Trophoblast cell (in vitro differentiated cells and primary cell): ENCODE data around the gene EPX.

Source experiments
- DNase-seq, 2 donors: peaks; one replicate each; pipeline ENCODE4 v3.0.0-alpha.2; 2016
- H2AFZ ChIP-seq: 2 replicates; pipeline ENCODE4 v1.6.1; 2013; ENCODE audit warnings: low read length, moderate library complexity, mild to moderate bottlenecking; ENCODE audit not compliant: insufficient read depth, poor library complexity
- H2AK5ac ChIP-seq: 2 replicates; pipeline ENCODE4 v1.6.1; 2013; ENCODE audit warnings: mild to moderate bottlenecking, low read length
- H2BK120ac ChIP-seq: 2 replicates; pipeline ENCODE4 v1.6.1; 2013; ENCODE audit warnings: low read length, mild to moderate bottlenecking, moderate library complexity; ENCODE audit not compliant: insufficient read depth, poor library complexity
- H2BK12ac ChIP-seq: 2 replicates; pipeline ENCODE4 v1.6.1; 2013; ENCODE audit warnings: mild to moderate bottlenecking, low read length, moderate library complexity
- H2BK5ac ChIP-seq: 2 replicates; pipeline ENCODE4 v1.6.1; 2013; ENCODE audit warnings: low read length, low read depth, moderate library complexity, mild to moderate bottlenecking; ENCODE audit not compliant: poor library complexity
- H3K14ac ChIP-seq: 2 replicates; pipeline ENCODE4 v1.6.1; 2013; ENCODE audit warnings: mild to moderate bottlenecking, low read length
- H3K18ac ChIP-seq: 2 replicates; pipeline ENCODE4 v1.6.1; 2013; ENCODE audit warnings: mild to moderate bottlenecking, low read length
- H3K23ac ChIP-seq: 2 replicates; pipeline ENCODE4 v1.6.1; 2013; ENCODE audit warnings: low read length
- H3K27ac ChIP-seq: 2 replicates; pipeline ENCODE4 v1.5.1; 2013; ENCODE audit warnings: low read depth, mild to moderate bottlenecking, inconsistent platforms, low read length, moderate library complexity
- H3K27me3 ChIP-seq: 2 replicates; pipeline ENCODE4 v1.6.1; 2013; ENCODE audit warnings: inconsistent platforms, mild to moderate bottlenecking, low read length, moderate library complexity; ENCODE audit not compliant: insufficient read depth
- H3K36me3 ChIP-seq, 2 experiments: 1 replicate in 1 of 2; 2 replicates in 1 of 2; pipeline ENCODE4 v1.6.1; 2013; ENCODE audit warnings: low read length in 2 of 2, mild to moderate bottlenecking in 2 of 2, moderate library complexity in 1 of 2; ENCODE audit not compliant: insufficient read depth in 2 of 2, control insufficient read depth in 1 of 2
- H3K4ac ChIP-seq: 2 replicates; pipeline ENCODE4 v1.6.1; 2013; ENCODE audit warnings: low read depth, mild to moderate bottlenecking, low read length, moderate library complexity
- H3K4me1 ChIP-seq, 2 experiments: 1 replicate in 1 of 2; 2 replicates in 1 of 2; pipeline ENCODE4 v1.6.1; 2013; ENCODE audit warnings: low read length in 2 of 2, mild to moderate bottlenecking in 2 of 2, moderate library complexity in 1 of 2; ENCODE audit not compliant: insufficient read depth in 2 of 2, control insufficient read depth in 1 of 2
- H3K4me2 ChIP-seq: 2 replicates; pipeline ENCODE4 v1.6.1; 2013; ENCODE audit warnings: inconsistent platforms, mild to moderate bottlenecking, low read length, moderate library complexity
- H3K4me3 ChIP-seq: 2 replicates; pipeline ENCODE4 v1.5.1; 2013; ENCODE audit warnings: mild to moderate bottlenecking, low read depth, low read length, inconsistent platforms
- H3K79me1 ChIP-seq: one replicate; pipeline ENCODE4 v1.6.1; 2013; ENCODE audit warnings: low read length
- H3K79me2 ChIP-seq: 2 replicates; pipeline ENCODE4 v1.6.1; 2013; ENCODE audit warnings: low read length, mild to moderate bottlenecking; ENCODE audit not compliant: control insufficient read depth, insufficient read depth, poor library complexity
- H3K9ac ChIP-seq: 2 replicates; pipeline ENCODE4 v1.6.1; 2013; ENCODE audit warnings: mild to moderate bottlenecking, low read length
- H3K9me3 ChIP-seq: 2 replicates; pipeline ENCODE4 v1.6.1; 2013; ENCODE audit warnings: low read depth, mild to moderate bottlenecking, control low read depth, inconsistent platforms, low read length; ENCODE audit not compliant: insufficient read depth
- H4K12ac ChIP-seq: 2 replicates; pipeline ENCODE4 v1.6.1; 2013; ENCODE audit warnings: low read depth, mild to moderate bottlenecking, low read length, moderate library complexity
- H4K8ac ChIP-seq: 2 replicates; pipeline ENCODE4 v1.6.1; 2013; ENCODE audit warnings: low read depth, mild to moderate bottlenecking, low read length, moderate library complexity
- H4K91ac ChIP-seq: one replicate; pipeline ENCODE4 v1.6.1; 2013; ENCODE audit warnings: low read depth, mild to moderate bottlenecking, low read length, moderate library complexity
- WGBS: extraction: QIAGEN DNeasy Blood & Tissue Kit; methylation state at CpG from one replicate; pipeline ENCODE4 v1.1.7; 2013; ENCODE audit warnings: missing lambda C conversion rate; ENCODE audit not compliant: insufficient read length, insufficient coverage; ENCODE audit errors: extremely low coverage; 5-methylcytosine and 5-hydroxymethylcytosine counted together

Gene EPX

DNA sequence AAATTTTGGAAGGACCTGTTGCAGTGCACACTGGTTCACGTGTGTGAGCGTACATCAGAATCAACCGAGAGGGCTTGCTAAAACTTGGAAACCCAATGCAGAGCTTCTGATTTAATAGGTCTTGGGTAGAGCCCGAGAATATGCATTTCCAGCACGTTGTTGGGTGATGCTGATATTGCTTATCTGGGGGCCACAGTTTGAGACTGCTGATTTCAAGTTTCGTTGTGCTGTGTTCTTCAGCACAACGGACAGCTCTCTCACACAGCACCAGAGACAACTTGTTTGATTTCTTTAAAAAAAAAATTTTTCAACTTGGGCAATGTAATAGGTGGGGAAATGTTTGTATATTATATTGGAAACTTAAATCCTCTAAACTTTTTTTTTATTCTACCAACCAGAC is 16.3 kb upstream of the EPX start:
- Histone ChIP-seq H3K27ac (no peak overlapping the region), H3K4me2 (no peak overlapping the region), H3K4me3 (no peak overlapping the region), H2BK120ac (no peak overlapping the region), H4K8ac (no peak overlapping the region), H3K4ac (no peak overlapping the region), H3K4me1 (no peaks in the 10 kb centered on the region), H4K12ac (no peak overlapping the region), H3K23ac (no peak overlapping the region), H4K91ac (no peak overlapping the region), H3K27me3 (no peaks in the 10 kb centered on the region), H3K18ac (no peak overlapping the region), H3K79me1 (no peaks in the 10 kb centered on the region), H3K14ac (no peak overlapping the region), H2AK5ac (no peak overlapping the region), H3K9ac (no peak overlapping the region), H3K36me3 (no peaks in the 10 kb centered on the region), H3K79me2 (no peaks in the 10 kb centered on the region), H2BK12ac (no peak overlapping the region), H2BK5ac (no peak overlapping the region), H2AFZ (no peak overlapping the region), H3K9me3 (peaks cover 2% of the 10 kb centered on the region)
- DNase-seq = no peak
- WGBS = no CpG with 5 or more reads among the region's 7 CpGs

GRCh38 chr17:58181796-58182195 is 10.7 kb upstream of the EPX start:
- no peak overlapping the region for H3K4ac ChIP-seq
- H3K9ac ChIP-seq = no peak overlapping the region
- no peak overlapping the region for H2AFZ ChIP-seq
- H2BK120ac ChIP-seq = no peak overlapping the region
- H3K9me3 ChIP-seq = peaks cover 2% of the 10 kb centered on the region
- no peak overlapping the region for H2BK5ac ChIP-seq
- H3K79me1 ChIP-seq = no peaks in the 10 kb centered on the region
- peaks cover 3 to 8% of the 10 kb centered on the region in 2 experiments for H3K4me1 ChIP-seq
- H4K91ac ChIP-seq = no peak overlapping the region
- H3K36me3 ChIP-seq = no peaks in the 10 kb centered on the region
- no peaks in the 10 kb centered on the region for H3K79me2 ChIP-seq
- H2BK12ac ChIP-seq = no peak overlapping the region
- no peak overlapping the region for H3K27ac ChIP-seq
- no peak overlapping the region for H3K4me3 ChIP-seq
- H3K27me3 ChIP-seq = no peaks in the 10 kb centered on the region
- H3K4me2 ChIP-seq = no peak overlapping the region
- H3K14ac ChIP-seq = no peak overlapping the region
- no peak overlapping the region for H4K12ac ChIP-seq
- no peak overlapping the region for H3K18ac ChIP-seq
- WGBS = no CpG with 5 or more reads among the region's 4 CpGs
- DNase-seq = no peak
- no peak overlapping the region for H2AK5ac ChIP-seq
- no peak overlapping the region for H3K23ac ChIP-seq
- no peak overlapping the region for H4K8ac ChIP-seq

GRCh38 chr17:58183514-58183913 is 9.0 kb upstream of the EPX start:
- Histone ChIP-seq H3K4me3 (no peak overlapping the region), H2BK120ac (no peak overlapping the region), H2AFZ (no peak overlapping the region), H4K8ac (no peak overlapping the region), H3K79me2 (no peaks in the 10 kb centered on the region), H4K91ac (no peak overlapping the region), H3K9ac (no peak overlapping the region), H3K27me3 (no peaks in the 10 kb centered on the region), H3K4me2 (no peak overlapping the region), H3K4me1 (peaks cover 3 to 8% of the 10 kb centered on the region in 2 experiments), H3K9me3 (peaks cover 2% of the 10 kb centered on the region), H4K12ac (no peak overlapping the region), H3K79me1 (no peaks in the 10 kb centered on the region), H3K14ac (no peak overlapping the region), H2BK5ac (no peak overlapping the region), H3K4ac (no peak overlapping the region), H3K36me3 (no peaks in the 10 kb centered on the region), H2BK12ac (no peak overlapping the region), H3K18ac (no peak overlapping the region), H2AK5ac (no peak overlapping the region), H3K27ac (no peak overlapping the region), H3K23ac (no peak overlapping the region)
- no CpG with 5 or more reads among the region's 4 CpGs for WGBS
- DNase-seq = no peak

DNA sequence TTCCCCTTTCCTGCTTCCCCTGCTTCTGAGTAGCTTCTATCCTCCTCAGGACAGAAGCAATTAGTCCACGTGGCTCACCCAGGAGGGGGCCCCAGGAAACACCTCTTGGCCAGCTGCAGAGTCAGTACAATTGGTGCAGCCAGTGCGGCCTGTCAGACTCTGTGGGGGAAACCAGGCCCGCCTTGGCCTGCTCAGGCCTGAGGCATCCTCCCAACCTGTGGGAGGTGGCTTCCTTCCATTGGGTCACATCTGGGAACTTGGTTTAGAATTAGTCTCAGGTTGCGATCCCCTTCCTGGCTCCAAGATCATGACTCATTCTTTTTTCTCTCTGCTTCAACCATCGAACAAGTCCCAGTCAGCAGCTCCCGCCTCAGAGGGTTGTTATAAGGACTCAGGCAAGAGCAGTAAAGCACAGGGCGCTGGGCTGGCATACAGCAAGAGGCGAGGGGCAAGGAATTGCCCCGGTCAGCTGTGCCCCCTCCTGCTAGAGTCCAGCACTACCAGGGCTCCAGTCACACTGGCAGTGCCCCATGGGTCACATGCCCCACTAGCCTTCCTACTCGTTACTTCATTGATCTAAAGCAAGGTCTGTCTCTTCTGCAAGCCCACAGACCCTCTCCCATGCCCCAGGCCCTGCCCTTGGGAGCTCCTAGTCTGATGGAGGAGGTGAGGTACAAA is 8.1 kb upstream of the EPX start:
- DNase-seq = no peak
- Histone ChIP-seq H2AK5ac (no peak overlapping the region), H3K9ac (peak overlapping the region; percentile 15), H3K36me3 (no peaks in the 10 kb centered on the region), H2BK120ac (no peak overlapping the region), H3K27ac (no peak overlapping the region), H4K91ac (no peak overlapping the region), H3K27me3 (no peaks in the 10 kb centered on the region), H3K9me3 (peaks cover 2% of the 10 kb centered on the region), H4K12ac (no peak overlapping the region), H3K4me3 (peak overlapping the region; percentile 49), H3K79me2 (no peaks in the 10 kb centered on the region), H3K23ac (no peak overlapping the region), H2AFZ (no peak overlapping the region), H3K4ac (no peak overlapping the region), H3K4me1 (peaks cover 3 to 8% of the 10 kb centered on the region in 2 experiments), H3K4me2 (no peak overlapping the region), H4K8ac (no peak overlapping the region), H2BK12ac (no peak overlapping the region), H2BK5ac (no peak overlapping the region), H3K18ac (no peak overlapping the region), H3K79me1 (no peaks in the 10 kb centered on the region), H3K14ac (no peak overlapping the region)
- WGBS = no CpG with 5 or more reads among the region's 10 CpGs
